ENCODE measurements around the gene ANXA10.
A peak's percentile ranks its signal among the peaks of the same experiment; 100 is the strongest.
"Not testable (repeated sequence)": the region's sequence is repeated elsewhere in the genome, so short reads cannot be mapped to it uniquely, and the experiment has no call there.

The ANXA10 gene

GRCh38 chr4:168154546-168155277 lies 62.4 kb downstream of the ANXA10 start:
- no peak for DNase-seq

GRCh38 chr4:168162604-168163003 lies 70.3 kb downstream of the ANXA10 start:
- no peak for DNase-seq

DNA sequence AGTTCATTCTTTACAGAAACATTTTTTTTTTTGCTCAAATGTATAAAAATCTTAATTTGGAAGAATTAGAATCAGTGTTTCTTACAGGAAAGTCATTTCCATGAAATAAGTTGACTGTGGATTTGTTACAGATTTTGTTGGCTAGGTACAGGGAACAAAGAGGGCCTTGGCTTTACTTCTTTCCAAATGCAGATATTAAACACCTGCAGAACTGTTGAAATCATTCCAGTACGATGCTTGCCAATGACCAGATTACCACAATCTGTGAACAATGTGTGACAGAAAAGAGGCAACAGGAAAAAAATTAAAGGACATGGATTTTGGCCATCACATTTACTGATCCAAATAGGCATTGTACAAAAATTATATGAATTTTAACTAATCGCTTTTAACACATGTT lies 70.8 kb downstream of the ANXA10 start:
- DNase-seq, result no peak

DNA sequence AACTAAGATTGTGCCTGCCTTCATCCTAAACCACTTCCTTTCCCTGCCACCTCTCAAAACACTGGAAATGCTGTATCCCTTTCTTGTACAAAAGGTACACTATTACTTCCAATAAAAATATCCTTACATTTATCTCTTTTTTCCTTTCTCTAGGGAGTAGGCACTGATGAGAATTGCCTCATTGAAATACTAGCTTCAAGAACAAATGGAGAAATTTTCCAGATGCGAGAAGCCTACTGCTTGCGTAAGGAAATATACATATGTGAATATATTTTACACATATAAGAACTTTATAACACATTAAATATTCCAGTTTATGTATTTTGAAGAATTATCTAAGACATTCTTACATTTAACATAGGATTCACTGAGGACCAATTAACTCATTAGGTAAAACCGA lies 71.7 kb downstream of the ANXA10 start:
- no peak for DNase-seq

DNA sequence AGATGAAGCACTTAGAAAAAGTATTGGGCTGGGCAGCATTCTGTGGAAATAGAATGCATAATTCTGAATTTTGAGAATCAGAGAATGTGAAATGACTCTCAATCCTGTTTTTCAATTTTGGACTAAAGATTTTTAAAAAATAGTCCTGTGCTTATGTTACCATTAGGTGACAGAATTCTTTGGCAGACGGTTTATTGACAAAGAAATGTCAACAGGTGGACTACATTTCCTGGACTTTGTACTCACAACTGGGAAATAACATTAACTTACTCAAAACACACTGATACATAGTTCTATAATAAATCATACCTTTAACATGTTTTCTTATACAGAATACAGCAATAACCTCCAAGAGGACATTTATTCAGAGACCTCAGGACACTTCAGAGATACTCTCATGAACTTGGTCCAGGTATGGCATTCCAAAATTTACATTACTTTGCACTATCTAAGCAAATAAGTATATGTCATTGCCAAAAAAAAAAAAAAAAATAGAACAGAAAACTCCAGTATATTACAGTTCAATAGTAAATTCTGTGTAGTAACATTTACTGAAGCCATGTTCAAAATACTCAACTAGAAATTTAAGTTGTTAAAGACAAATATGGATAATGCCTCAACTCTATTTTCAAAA lies 72.7 kb downstream of the ANXA10 start:
- DNase-seq, result no peak

GRCh38 chr4:168167714-168168284 lies 75.5 kb downstream of the ANXA10 start:
- no peak for DNase-seq

DNA sequence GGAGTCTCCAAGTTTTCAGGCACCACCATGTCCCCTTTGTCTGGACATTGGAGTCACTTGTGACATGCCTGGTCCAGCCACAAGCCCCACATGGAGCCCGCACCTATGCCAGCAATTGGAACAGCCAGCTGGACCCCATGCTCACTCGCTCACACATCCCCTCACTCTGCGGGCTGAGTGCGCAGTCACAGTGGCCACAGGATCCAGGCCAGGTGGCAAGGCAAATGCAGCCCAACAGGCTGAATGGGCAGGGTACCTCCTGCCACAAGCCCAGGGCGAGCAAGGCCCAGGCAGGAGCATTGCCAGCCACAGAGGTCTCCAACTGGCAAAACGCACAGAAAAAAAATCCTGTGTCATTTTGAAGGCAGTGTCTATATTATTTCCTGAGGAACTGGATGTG lies 82.0 kb downstream of the ANXA10 start:
- no peak for DNase-seq

DNA sequence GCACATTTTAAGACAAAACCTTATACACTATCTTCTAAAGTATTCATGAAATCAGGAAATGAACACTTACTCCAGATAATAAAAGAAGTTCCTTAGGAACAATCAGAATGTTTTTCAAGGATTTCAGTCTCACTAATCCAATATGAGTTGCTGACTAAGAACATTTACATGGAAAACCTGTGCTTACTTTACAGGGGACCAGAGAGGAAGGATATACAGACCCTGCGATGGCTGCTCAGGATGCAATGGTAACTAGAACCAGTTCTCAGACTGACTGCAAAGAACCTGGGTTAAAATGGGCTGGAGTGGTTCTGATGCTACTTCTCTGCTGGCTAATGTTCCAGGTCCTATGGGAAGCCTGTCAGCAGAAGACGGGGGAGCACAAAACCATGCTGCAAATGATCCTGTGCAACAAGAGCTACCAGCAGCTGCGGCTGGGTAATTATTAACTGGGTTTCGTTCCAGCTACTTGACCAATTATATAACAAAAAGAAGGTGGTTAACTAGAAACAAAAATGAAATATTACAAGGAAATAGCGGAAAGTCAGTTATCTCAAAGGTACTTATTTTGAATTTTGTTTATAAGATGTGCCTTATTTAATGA lies 85.3 kb downstream of the ANXA10 start:
- no peak for DNase-seq

- peak in 1 of 51 donors; percentile 4 for DNase-seq
These were observed 91.6 kb downstream of the ANXA10 start for GRCh38 chr4:168183717-168184571.

- DNase-seq, result no peak
These were observed 96.4 kb downstream of the ANXA10 start for GRCh38 chr4:168188754-168189153.

DNA sequence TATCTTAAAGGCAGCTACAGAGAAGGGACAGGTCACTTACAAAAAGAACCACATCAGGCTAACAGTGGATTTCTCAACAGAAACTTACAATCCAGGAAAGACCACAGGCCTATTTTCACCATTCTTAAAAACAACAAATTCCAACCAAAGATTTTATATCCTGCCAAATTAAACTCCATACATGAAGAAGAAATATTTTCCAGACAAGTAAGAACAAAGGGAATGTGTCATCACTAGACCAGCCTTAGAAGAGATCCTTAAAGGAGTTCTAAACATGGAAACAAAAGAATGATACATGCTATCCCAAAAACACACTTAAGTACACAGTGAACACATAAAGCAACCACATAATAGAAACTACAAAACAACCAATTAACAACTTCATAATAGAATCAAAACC lies 105.6 kb downstream of the ANXA10 start:
- DNase-seq, result no peak

DNA sequence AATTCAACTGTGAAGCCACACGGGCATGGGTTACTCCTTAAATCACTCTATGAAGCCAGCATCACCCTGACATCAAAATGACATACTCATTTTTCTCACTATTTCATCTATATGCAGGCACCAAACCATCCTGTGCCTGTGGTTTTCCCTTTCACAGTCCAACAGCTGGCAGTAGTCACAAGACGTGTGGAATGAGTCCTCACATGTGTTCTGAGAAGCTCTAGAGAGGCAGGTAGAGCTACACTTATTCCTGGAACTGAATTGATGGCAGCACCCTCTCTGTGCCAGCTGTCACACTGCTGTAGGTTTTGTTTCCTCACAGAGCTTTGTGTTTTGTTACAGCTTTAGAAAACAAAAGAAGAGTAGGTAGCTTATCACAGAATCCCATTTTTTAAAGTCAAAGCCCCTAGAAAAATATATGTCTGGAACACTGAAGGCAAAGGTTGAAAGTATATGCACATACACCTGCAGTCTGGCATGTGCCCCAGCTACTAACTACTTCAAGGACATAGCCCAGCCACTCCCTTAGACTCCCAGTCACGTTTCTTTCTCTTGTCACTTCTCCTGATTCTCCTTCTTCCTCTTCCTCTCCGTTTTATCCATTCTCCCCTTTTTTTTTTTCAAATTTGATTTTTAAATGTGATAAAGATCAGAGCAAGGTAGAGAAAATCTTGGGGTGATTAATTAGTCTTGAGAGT lies 107.1 kb downstream of the ANXA10 start:
- DNase-seq, result no peak

GRCh38 chr4:168200685-168201084 lies 108.3 kb downstream of the ANXA10 start:
- no peak for DNase-seq

GRCh38 chr4:168203233-168203911 lies 111.0 kb downstream of the ANXA10 start:
- no peak for DNase-seq

DNA sequence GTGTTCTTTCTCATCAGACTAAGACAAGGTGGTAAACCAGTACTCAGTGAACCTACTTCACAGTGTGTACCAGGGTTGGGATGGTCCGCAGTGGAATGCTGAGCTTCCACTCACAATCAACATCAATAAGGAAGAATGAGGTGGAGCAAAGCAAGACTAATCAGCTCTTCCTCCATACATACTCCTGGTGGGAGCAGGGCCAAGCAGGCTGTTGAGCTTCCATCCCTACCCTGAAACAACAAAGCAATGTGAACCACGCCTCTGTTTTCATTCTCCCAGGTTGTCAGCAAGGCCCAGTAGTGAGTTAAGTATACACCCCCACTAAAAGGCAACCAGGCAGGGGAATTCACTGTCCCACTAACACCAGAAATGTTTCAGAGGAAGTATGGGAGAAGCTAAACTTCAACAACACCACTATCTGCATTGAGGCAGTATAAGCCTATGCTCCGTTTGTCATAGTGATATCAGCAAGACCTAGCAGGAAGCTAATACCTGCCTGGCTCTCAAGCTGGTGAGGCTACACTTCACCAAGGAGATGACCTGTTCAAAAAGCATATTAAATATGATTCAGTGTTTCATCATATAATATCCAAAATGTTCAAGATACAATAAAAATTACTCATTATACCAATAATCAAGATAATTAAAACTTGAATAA lies 116.7 kb downstream of the ANXA10 start:
- DNase-seq, result no peak

DNA sequence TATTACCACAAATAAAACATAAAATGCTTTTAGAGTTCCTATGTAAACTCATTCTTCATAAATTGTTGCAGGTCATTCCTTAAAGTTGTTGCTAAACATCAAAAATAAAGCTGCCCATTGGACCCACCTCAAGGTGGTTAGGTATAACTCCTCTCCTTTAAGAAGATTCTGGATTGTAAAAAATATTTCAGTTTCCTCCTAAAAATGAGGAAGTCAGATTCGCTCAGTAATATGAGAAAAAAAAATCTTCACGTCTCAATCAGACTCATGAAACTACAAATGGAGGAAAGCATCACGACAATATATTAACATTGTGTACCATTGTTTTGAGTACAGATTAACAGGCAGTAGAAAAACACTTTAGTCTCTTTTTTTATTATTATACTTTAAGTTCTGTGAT lies 120.3 kb downstream of the ANXA10 start:
- no peak for DNase-seq

DNA sequence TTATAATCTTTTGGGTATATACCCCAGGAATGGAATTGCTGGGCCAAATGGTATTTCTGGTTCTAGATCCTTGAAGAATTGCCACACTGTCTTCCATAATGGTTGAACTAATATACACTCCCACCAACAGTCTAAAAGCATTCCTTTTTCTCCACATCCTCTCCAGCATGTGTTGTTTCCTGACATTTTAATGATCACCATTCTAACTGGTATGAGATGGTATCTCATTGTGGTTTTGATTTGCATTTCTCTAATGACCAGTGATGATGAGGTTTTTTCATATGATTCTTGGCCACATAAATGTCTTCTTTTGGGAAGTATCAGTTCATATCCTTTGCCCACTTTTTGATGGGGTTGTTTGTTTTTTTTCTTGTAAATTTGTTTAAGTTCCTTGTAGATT lies 121.2 kb downstream of the ANXA10 start:
- DNase-seq, result not testable (repeated sequence)

- no peak for DNase-seq
These were observed 126.3 kb downstream of the ANXA10 start for GRCh38 chr4:168218645-168219044.

- no peak for DNase-seq
These were observed 128.6 kb downstream of the ANXA10 start for GRCh38 chr4:168220893-168221292.

DNA sequence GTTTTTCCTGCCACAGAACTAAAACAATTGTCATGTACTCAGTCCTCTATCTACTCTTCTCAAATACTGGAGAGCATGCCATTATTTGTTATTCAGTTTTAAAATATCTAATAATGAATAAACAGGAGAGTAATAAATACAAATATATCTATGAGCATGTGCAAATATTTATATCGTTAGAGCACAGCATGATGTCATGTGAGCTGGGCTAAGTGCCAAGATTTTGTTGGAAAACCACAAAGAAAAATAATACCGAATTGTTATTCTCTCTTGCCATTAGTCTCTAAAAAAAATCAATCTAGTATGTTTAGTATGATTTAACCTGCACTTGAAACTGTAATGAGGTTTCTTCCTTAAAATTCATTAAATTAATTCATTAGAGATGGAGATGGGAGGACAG lies 129.0 kb downstream of the ANXA10 start:
- no peak for DNase-seq
